ENCODE results near the gene EIF3K. TPM values are rescaled to one million over a fixed set of nuclear protein-coding genes. Genes with fewer than 3 reads are reported as not detected.
A peak's percentile ranks its signal among the peaks of the same experiment; 100 is the strongest.

The EIF3K gene
- total RNA-seq, 1 donor from 2014 or later = 229 TPM

GRCh38 chr19:38654628-38655055 lies 35.7 kb downstream of the EIF3K start:
- intact Hi-C loops (cut with DNase I) = no loop called here
- Histone ChIP-seq H3K36me3 (peaks cover 7% of the 10 kb centered on the region), H3K27me3 (ENCODE audit: low read depth) (no peaks in the 10 kb centered on the region), H3K27ac (peak overlapping the region; percentile 88), H3K9me3 (no peaks in the 10 kb centered on the region), H3K4me3 (no peak overlapping the region), H3K4me1 (peaks cover 100% of the 10 kb centered on the region)
- ATAC-seq = no peak
- TF ChIP-seq CTCF (IDR thresholded peaks at IDR 0.05) = no peak
- DNase-seq = no peak

GRCh38 chr19:38655148-38655824 lies 36.3 kb downstream of the EIF3K start:
- H3K4me1 ChIP-seq = peaks cover 100% of the 10 kb centered on the region
- intact Hi-C loops (cut with DNase I) = no loop called here
- no peak for TF ChIP-seq CTCF (IDR thresholded peaks at IDR 0.05)
- H3K36me3 ChIP-seq = peaks cover 7% of the 10 kb centered on the region
- peak overlapping the region; percentile 88 for H3K27ac ChIP-seq
- no peak for ATAC-seq
- DNase-seq = no peak
- H3K9me3 ChIP-seq = no peaks in the 10 kb centered on the region
- H3K4me3 ChIP-seq = no peak overlapping the region
- H3K27me3 ChIP-seq (ENCODE audit: low read depth) = no peaks in the 10 kb centered on the region

- H3K36me3 ChIP-seq = peaks cover 11% of the 10 kb centered on the region
- no peak for TF ChIP-seq CTCF (IDR thresholded peaks at IDR 0.05)
- peaks cover 100% of the 10 kb centered on the region for H3K4me1 ChIP-seq
- peak overlapping the region; percentile 85 for H3K27ac ChIP-seq
- intact Hi-C loops (cut with DNase I) = no loop called here
- H3K4me3 ChIP-seq = no peak overlapping the region
- DNase-seq (no peak), ATAC-seq (no peak)
- no peaks in the 10 kb centered on the region for H3K9me3 ChIP-seq
- H3K27me3 ChIP-seq (ENCODE audit: low read depth) = no peaks in the 10 kb centered on the region
These were observed 37.4 kb downstream of the EIF3K start for GRCh38 chr19:38656171-38656981.

- DNase-seq = no peak
- H3K9me3 ChIP-seq = no peaks in the 10 kb centered on the region
- no peak for TF ChIP-seq CTCF (IDR thresholded peaks at IDR 0.05)
These were observed 38.7 kb downstream of the EIF3K start for GRCh38 chr19:38657633-38658222.

GRCh38 chr19:38658462-38659306 lies 39.7 kb downstream of the EIF3K start:
- intact Hi-C loops (cut with DNase I) = no loop called here

More at GRCh38 chr19:38657633-38658222, 38.7 kb downstream of the EIF3K start:
- Histone ChIP-seq H3K27me3 (ENCODE audit: low read depth) (no peaks in the 10 kb centered on the region), H3K27ac (peak overlapping the region; percentile 85), H3K36me3 (peaks cover 11% of the 10 kb centered on the region), H3K4me1 (peaks cover 100% of the 10 kb centered on the region), H3K4me3 (no peak overlapping the region)
- intact Hi-C loops (cut with DNase I) = no loop called here
- ATAC-seq = peak; percentile 25 to 33

More at GRCh38 chr19:38658462-38659306, 39.7 kb downstream of the EIF3K start:
- no peak for TF ChIP-seq CTCF (IDR thresholded peaks at IDR 0.05)
- Histone ChIP-seq H3K36me3 (peaks cover 11% of the 10 kb centered on the region), H3K4me1 (peaks cover 100% of the 10 kb centered on the region), H3K27me3 (ENCODE audit: low read depth) (no peaks in the 10 kb centered on the region), H3K27ac (peak overlapping the region; percentile 85), H3K9me3 (no peaks in the 10 kb centered on the region), H3K4me3 (peak overlapping the region; percentile 20)
- ATAC-seq (peak; percentile 83 to 85), DNase-seq (no peak)

Data from lower lobe of right lung (tissue), 2 donors.